NCI-H2196 (cell line): Measurements from ENCODE around the gene IRX5.
A peak's percentile ranks its signal among the peaks of the same experiment; 100 is the strongest.

ENCODE experiments used
- DNase-seq: peaks from one replicate; lab custom pipeline; 2025; ENCODE audit not compliant: unreplicated experiment; lab: John Stamatoyannopoulos, UW

Gene IRX5

GRCh38 chr16:54944002-54944401 is 13.3 kb downstream of the IRX5 start:
- DNase-seq, result no peak

GRCh38 chr16:54945063-54945462 is 14.4 kb downstream of the IRX5 start:
- DNase-seq, result no peak

GRCh38 chr16:54946909-54947308 is 16.2 kb downstream of the IRX5 start:
- no peak for DNase-seq

DNA sequence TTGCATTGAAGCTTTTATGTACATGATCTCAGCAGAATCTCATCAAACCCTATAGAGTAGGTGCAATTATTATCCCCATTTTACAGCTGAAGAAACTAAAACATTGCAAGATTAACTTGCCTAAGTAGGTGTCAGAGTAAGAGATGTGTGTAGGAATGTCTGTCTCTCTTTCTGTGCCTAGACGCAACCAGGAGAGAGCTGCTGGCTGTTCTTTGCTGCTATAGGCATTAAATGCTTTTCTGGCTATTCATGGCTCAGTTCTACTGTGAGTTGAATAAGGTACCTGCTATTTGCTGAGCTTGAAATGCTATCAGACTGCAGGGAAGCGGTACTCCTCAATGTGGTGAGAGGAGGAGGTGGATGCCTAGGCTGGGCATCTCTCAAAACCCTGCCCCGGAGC is 17.0 kb downstream of the IRX5 start:
- no peak for DNase-seq

GRCh38 chr16:54952195-54952594 is 21.5 kb downstream of the IRX5 start:
- no peak for DNase-seq

- no peak for DNase-seq
These were observed 22.8 kb downstream of the IRX5 start for GRCh38 chr16:54953461-54953860.

DNA sequence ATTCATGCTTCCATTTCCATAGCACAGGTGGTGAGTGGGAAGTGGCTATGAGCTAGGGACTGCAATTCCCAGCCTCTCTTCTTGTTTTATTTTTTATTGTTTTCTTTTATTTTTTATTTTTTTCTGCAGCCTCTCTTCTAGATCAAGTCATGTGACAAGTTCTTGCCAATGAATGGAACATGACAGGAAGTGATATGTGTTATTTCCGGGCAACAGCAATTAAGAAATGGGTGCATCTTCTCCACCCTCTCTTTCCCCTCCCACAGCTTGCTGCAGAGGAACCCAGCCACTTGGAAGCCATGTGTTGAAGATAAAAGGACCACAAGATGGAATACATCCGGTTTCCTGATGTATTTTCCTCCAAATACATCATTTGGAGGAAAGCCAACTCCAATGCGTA is 23.6 kb downstream of the IRX5 start:
- no peak for DNase-seq

DNA sequence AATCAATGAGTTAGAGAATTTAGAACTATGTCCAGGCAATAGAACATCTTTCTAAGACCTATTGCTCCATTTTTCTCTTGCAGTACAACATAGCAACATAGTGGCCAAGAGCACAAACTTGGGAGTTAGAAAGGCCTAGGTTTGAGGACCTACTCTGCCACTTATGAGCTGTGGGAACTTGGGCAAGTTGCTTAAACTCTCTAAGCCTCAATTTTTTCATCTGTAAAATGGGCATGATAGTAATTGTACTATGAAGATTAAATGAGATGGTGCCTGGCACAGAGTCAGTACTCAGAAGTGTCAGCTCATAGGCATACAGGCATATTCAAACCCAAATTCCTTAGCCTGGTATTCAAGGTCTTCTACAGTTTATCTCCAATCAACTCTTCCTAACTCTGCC is 25.1 kb downstream of the IRX5 start:
- DNase-seq, result no peak

DNA sequence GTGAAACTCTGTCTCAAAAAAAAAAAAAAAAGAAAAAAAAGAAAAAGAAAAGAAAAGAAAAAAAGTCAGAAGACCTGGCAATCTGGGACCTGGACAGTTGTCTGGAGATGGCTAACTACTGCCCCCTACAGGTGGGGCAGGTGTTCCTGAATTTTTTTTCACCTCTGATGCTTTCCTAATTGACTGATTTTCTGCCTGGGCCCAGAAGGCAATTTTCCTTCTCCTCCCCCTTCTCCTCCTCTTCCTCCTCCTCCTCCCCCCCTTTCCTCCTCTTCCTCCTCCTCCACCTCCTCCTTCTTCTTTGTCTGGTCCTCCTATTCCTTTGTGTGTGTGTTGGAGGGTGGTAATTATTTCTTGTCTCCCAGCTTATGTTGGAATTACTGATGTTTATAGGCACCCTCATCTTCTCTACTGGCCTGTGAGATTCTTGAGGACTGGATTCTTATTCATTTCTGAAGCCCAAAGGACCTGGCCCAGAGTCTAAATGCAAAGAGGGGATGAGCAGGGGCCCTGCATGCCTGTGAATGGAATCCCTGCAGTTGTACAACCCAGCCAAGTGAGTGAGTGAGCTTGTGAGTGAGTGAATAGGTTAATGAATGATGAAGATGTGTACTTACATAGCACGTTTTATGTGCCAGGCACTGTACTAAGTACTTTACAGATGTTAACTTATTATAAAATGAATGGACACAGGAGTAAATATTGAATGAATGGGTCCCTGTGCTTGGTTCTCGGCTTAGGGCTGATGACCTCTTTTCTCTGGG is 26.9 kb downstream of the IRX5 start:
- peak; percentile 22 for DNase-seq

GRCh38 chr16:54962045-54962444 is 31.4 kb downstream of the IRX5 start:
- no peak for DNase-seq

DNA sequence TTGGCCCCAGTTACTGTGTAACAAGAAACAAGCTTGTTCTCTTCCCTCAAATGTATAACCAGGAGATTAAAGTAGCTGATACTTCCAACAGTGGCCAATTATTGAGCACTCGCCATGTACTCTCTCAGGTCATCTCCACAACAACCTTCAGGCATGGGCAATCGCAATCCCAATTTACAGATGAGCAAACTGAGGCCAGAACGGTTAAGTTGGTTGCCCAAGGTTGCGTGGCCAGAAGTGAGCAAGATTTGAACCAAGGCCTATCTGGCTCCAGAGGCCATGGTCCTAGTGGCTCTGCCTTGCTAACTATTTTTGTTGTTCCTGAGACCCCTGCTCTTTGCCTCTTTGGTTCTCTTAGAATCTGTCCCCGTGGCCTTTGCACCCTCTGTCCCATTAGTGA is 33.6 kb downstream of the IRX5 start:
- DNase-seq, result no peak

GRCh38 chr16:54965464-54965863 is 34.8 kb downstream of the IRX5 start:
- no peak for DNase-seq

- no peak for DNase-seq
These were observed 37.3 kb downstream of the IRX5 start for GRCh38 chr16:54968011-54968410.

- no peak for DNase-seq
These were observed 38.1 kb downstream of the IRX5 start for GRCh38 chr16:54968784-54969183.

DNA sequence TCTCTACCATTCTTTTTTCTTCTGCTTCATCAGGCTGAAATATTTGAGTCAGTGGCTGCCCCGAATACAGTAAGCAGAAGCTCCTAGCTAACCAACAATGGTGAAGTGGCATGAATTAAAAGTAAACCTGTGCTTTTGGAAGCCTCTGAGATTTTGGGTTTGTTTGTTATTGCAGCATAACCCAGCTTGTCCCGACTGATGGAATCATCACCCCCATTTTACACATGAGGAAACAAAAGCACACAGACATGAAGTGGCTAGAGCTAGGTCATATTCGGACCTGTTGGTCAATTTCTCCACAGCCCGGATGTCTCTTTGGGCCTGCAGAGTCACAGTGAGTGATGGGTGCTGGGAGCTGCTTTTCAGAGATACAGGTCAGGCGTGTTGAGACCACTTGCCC is 39.4 kb downstream of the IRX5 start:
- DNase-seq, result no peak

DNA sequence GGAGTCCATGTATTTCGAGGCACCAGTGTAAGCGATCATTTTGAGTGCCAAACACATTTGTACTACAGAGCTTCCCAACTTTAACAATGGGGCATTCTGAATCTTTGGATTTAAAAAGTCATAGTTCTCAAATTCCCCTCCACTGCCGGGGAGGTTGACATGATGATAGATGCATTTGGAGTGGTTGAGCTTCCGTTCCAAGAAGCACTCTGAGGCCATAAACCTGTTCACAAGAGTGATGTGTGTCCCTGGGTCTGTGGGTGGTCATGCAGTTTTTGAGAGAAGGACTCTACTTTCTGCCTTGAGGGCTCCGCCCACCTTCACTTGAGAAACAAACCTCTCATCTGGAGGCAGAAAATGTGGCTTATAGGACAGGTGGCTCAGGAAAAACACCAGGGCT is 43.7 kb downstream of the IRX5 start:
- DNase-seq, result no peak

DNA sequence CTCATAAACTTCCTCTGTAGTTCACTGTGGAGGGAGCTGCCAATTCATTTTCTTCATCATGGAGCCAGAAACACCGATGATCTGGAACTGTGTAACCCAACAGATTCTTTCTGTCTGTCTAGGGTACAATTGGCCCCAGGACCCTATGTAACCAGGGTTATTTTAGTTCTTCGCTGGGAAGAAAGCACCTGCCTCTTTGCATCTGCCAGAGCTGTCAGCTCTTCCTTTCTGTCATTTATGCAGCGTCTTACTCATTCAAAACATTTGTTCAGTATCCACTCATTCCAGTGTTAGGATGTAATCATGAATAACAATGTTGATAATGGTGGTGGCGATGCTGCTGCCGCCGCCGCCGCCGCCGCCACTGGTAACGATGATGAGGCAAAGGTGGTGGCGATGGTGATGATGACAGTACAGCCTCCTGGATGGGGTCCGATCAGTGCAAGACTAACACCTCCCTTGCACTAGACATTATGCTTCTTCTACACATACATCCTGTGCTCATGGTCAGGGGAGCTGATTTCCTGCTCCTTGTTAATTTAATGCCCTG is 46.1 kb downstream of the IRX5 start:
- DNase-seq, result no peak

- no peak for DNase-seq
These were observed 46.5 kb downstream of the IRX5 start for GRCh38 chr16:54977211-54977610.

- no peak for DNase-seq
These were observed 50.2 kb downstream of the IRX5 start for GRCh38 chr16:54980821-54981220.
